ENCODE measurements around the gene MAGI2. TPM values are rescaled to one million over a fixed set of nuclear protein-coding genes. Genes with fewer than 3 reads are reported as not detected.

Gene MAGI2
- polyA plus RNA-seq, 1 experiment, result 0.81 TPM

DNA sequence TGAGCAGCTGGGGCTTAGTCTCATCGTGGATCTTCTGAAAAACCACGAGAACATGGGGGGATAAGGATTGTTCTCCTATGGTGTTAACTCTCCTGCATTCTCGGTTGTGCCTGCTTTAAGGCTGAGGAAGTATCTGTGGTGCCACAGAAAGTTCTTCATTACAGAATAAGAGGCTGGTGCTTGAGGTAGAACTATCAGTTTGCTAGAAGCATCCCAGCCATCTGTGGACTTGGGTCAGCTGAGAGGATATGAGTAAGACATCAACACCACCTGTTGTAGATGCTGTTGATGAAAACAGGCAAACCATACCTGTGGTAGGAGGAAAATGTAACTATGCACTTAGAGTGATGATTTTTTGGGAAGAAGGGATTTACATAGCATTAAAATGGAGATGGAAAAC lies 1238.3 kb downstream of the MAGI2 start:
- Histone ChIP-seq H3K36me3 (ENCODE audit: control insufficient read depth, insufficient read depth, low read length) (no peaks in the 10 kb centered on the region), H3K4me3 (ENCODE audit: low read depth, low read length) (no peak overlapping the region), H3K27me3 (ENCODE audit: control insufficient read depth, insufficient read depth, low read length) (no peaks in the 10 kb centered on the region)
- CTCF ChIA-PET, result interaction anchor here (1.4 kb wide), 1 partner anchor 64 kb away, joined by 3 read pairs; no protein-coding TSS in a partner anchor
- DNase-seq (ENCODE audit: low read depth), result no peak
- TF ChIP-seq, protein P1, sequence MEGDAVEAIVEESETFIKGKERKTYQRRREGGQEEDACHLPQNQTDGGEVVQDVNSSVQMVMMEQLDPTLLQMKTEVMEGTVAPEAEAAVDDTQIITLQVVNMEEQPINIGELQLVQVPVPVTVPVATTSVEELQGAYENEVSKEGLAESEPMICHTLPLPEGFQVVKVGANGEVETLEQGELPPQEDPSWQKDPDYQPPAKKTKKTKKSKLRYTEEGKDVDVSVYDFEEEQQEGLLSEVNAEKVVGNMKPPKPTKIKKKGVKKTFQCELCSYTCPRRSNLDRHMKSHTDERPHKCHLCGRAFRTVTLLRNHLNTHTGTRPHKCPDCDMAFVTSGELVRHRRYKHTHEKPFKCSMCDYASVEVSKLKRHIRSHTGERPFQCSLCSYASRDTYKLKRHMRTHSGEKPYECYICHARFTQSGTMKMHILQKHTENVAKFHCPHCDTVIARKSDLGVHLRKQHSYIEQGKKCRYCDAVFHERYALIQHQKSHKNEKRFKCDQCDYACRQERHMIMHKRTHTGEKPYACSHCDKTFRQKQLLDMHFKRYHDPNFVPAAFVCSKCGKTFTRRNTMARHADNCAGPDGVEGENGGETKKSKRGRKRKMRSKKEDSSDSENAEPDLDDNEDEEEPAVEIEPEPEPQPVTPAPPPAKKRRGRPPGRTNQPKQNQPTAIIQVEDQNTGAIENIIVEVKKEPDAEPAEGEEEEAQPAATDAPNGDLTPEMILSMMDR (IDR thresholded peaks at IDR 0.05; ENCODE audit: insufficient read depth, low read depth, low read length), result no peak
- POLR2A ChIA-PET, result no interaction called here

DNA sequence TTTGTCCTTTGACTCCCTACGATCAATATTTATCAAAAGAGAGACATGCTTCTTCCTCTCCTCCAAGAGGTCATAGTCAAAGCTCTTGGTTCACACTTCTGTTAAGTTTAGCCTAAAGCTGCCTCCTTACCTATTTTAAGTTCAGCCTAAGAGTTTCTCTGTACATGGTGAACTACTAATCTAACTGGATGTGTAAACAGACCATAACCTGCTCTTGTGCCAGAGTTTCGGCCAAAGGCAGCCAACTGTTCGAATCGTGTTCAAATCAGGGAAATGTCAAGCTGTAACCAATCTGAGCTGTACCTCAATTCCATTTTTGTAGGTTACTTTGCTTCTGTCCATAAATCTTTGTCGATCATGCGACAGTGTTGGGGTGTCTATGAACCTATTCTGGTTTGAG lies 1240.1 kb downstream of the MAGI2 start:
- CTCF ChIA-PET, result no interaction called here
- DNase-seq (ENCODE audit: low read depth), result no peak
- TF ChIP-seq, protein P1 (IDR thresholded peaks at IDR 0.05; ENCODE audit: insufficient read depth, low read depth, low read length), result no peak

DNA sequence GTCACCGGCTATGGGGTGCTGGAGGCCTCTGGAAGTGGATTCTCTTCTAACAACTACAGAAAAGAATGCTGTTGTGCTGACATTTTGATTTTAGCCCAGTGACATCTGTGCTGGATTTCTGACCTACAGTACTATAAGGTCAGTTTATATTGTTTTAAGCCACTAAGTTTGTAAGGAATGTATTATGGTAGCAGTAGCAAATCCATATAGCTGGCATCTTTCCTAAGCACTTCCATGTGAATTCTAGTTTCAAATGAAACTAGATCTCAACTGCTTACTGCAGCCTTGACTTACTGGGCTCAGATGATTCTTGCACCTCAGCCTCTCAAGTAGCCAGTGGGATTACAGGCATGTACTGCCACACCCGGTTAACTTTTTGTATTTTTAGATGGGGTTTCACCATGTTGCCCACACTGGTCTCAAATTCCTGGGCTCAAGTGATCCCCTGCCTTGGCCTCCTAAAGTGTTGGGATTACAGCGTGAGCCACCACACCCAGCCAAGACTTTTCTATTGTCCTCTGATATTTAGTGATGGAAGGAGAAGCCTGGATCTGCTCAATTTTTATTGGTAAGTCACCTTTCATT lies 1240.9 kb downstream of the MAGI2 start:
- POLR2A ChIA-PET, result no interaction called here
- H3K27me3 ChIP-seq (ENCODE audit: control insufficient read depth, insufficient read depth, low read length), result no peaks in the 10 kb centered on the region

More for the DNA sequence above, 1240.1 kb downstream of the MAGI2 start:
- Histone ChIP-seq H3K4me3 (ENCODE audit: low read depth, low read length) (no peak overlapping the region), H3K27me3 (ENCODE audit: control insufficient read depth, insufficient read depth, low read length) (no peaks in the 10 kb centered on the region), H3K36me3 (ENCODE audit: control insufficient read depth, insufficient read depth, low read length) (no peaks in the 10 kb centered on the region)
- POLR2A ChIA-PET, result no interaction called here

DNA sequence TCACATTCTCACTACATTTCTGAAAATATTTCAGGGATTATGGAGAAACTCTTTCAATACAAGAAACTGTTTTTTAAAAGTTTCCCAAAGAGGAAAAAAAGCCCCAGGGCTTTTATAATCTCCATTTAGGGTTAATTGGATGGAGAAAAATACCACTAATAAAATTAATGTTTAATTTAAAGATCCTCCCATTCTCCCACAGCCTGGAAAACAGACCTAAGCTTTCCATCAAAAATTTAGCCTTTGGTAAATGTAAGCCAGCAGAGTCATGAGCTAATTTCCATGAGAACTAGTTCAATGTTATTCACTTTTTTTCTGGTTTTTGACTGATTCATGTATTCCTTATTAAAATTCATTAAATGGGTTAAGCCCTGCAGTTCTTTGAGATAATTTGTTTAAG lies 1246.2 kb downstream of the MAGI2 start:
- Histone ChIP-seq H3K4me3 (ENCODE audit: low read depth, low read length) (no peak overlapping the region), H3K27me3 (ENCODE audit: control insufficient read depth, insufficient read depth, low read length) (no peaks in the 10 kb centered on the region), H3K36me3 (ENCODE audit: control insufficient read depth, insufficient read depth, low read length) (no peaks in the 10 kb centered on the region)
- no peak for DNase-seq (ENCODE audit: low read depth)
- CTCF ChIA-PET, result no interaction called here
- TF ChIP-seq, protein P1 (IDR thresholded peaks at IDR 0.05; ENCODE audit: insufficient read depth, low read depth, low read length), result no peak
- POLR2A ChIA-PET, result no interaction called here

More for the DNA sequence above, 1240.9 kb downstream of the MAGI2 start:
- no peak for DNase-seq (ENCODE audit: low read depth)
- Histone ChIP-seq H3K36me3 (ENCODE audit: control insufficient read depth, insufficient read depth, low read length) (no peaks in the 10 kb centered on the region), H3K4me3 (ENCODE audit: low read depth, low read length) (no peak overlapping the region)
- TF ChIP-seq, protein P1 (IDR thresholded peaks at IDR 0.05; ENCODE audit: insufficient read depth, low read depth, low read length), result no peak
- CTCF ChIA-PET, result no interaction called here

DNA sequence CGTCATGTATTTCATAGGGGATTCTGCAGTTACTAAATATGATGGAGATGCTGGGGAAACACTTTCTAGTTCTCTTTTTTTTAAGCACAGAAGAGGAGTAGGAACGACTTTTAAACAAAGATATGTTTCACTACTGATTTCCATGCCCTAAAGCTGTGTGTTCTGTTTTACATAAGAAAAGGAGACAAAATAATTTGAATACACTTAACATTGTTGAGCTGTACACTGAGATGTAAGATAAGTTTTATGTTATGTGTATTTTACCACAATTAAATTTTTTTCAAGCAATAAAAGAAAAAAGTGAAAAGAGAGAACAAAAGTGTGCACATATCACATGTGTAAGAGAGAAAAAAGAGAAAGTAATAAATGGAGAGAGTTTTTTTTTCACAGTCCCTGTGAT lies 1246.7 kb downstream of the MAGI2 start:
- DNase-seq (ENCODE audit: low read depth), result no peak
- ChIA-PET CTCF (no interaction called here), POLR2A (interaction anchor here (0.6 kb wide), 1 partner anchor 95 kb away, joined by 7 read pairs; no protein-coding TSS in a partner anchor)
- Histone ChIP-seq H3K36me3 (ENCODE audit: control insufficient read depth, insufficient read depth, low read length) (no peaks in the 10 kb centered on the region), H3K4me3 (ENCODE audit: low read depth, low read length) (no peak overlapping the region), H3K27me3 (ENCODE audit: control insufficient read depth, insufficient read depth, low read length) (no peaks in the 10 kb centered on the region)
- TF ChIP-seq, protein P1 (IDR thresholded peaks at IDR 0.05; ENCODE audit: insufficient read depth, low read depth, low read length), result no peak

Data from BJ (cell line).